ENCODE data around the gene MLST8.

GRCh38 chr16:2175454-2175853 is 29.8 kb upstream of the MLST8 start:
- no peak for TF ChIP-seq MAX (IDR thresholded peaks at IDR 0.05)
- no peak for TF ChIP-seq POLR2A (IDR thresholded peaks at IDR 0.05; ENCODE audit: control extremely low read depth in 1 of 2, low read depth in 2 of 2, low read length in 2 of 2)
- TF ChIP-seq E2F6 (IDR thresholded peaks at IDR 0.05) = no peak
- no peak for TF ChIP-seq CTCF (IDR thresholded peaks at IDR 0.05; ENCODE audit: control extremely low read depth in 1 of 3, insufficient read depth in 1 of 3, low read depth in 1 of 3, low read length in 3 of 3)
- TF ChIP-seq POLR2AphosphoS5 (IDR thresholded peaks at IDR 0.05; ENCODE audit: low read depth, low read length) = 0 out of 2 replicates have a peak, but pooled peaks have one; percentile 7
- TF ChIP-seq USF2 (IDR thresholded peaks at IDR 0.05; ENCODE audit: low read length) = no peak
- no peak for TF ChIP-seq CBX8 (IDR thresholded peaks at IDR 0.05; ENCODE audit: borderline replicate concordance, low read depth, low read length)

Measured in H1 (cell line).